HepG2 (cell line): ENCODE data around the gene BMPR2. TPM values are rescaled to one million over a fixed set of nuclear protein-coding genes. Genes with fewer than 3 reads are reported as not detected.

Source experiments
- ATAC-seq: fragments of 200-7000 bp; cut with Tn5 transposase; 3 replicates; pipeline ENCODE4 v1.9.1; 2020; ENCODE audit warnings: mild to moderate bottlenecking, moderate library complexity
- BruUV-seq: library from RNA; stranded (reverse); fragments of 400-500 nt; replicated peaks from 2 replicates; lab custom pipeline; 2021; lab: Mats Ljungman, UMichigan
- CTCF ChIA-PET: fragments of 300-600 bp; formaldehyde crosslinking; extraction: SDS; loops from one replicate; lab custom pipeline; 2021; ENCODE audit warnings: low total read pairs, inconsistent platforms, low intra/inter-chr PET ratio; lab: Yijun Ruan, JAX
- POLR2A ChIA-PET: fragments of 350-600 bp; sonication (Branson Sonifier 250); formaldehyde crosslinking; loops from one replicate; lab custom pipeline; 2020; ENCODE audit warnings: antibody characterized with exemption, inconsistent platforms; lab: Yijun Ruan, JAX
- DNase-seq: peaks from one replicate; pipeline ENCODE4 v3.0.0-alpha.2; 2015; ENCODE audit warnings: low spot score
- FAIRE-seq: peaks from 3 replicates; lab custom pipeline; 2011; peaks lifted over from hg19 to GRCh38; lab: Jason Lieb, UNC
- H2AFZ ChIP-seq: one replicate; pipeline ENCODE4 v1.6.1; 2011; ENCODE audit warnings: low read length, inconsistent platforms
- H3K27ac ChIP-seq: fragments of 300-600 bp; 3 replicates; pipeline ENCODE4 v1.8.0; 2011; ENCODE audit warnings: mixed run types, mild to moderate bottlenecking, mixed read lengths, low read length, inconsistent platforms; ENCODE audit not compliant: insufficient read depth; ENCODE audit errors: extremely low read length
- H3K27me3 ChIP-seq, 2 experiments: fragments of 200-600 bp in 1 of 2; 2 replicates in 1 of 2; 3 replicates in 1 of 2; pipeline versions ENCODE4 v1.6.0 to v1.8.0; 2011; ENCODE audit warnings: low read length in 2 of 2, mild to moderate bottlenecking in 2 of 2, moderate library complexity in 2 of 2, inconsistent platforms in 1 of 2; ENCODE audit not compliant: insufficient read depth in 2 of 2, control insufficient read depth in 1 of 2
- H3K36me3 ChIP-seq, 2 experiments: fragments of 200-600 bp in 1 of 2; replicated peaks in 1 of 2; 2 replicates in 1 of 2; 3 replicates in 1 of 2; pipeline versions ENCODE4 v1.5.1 to v1.8.0; 2011; ENCODE audit warnings: low read length in 2 of 2, inconsistent platforms in 1 of 2; ENCODE audit not compliant: insufficient read depth in 2 of 2, control insufficient read depth in 1 of 2
- H3K4me1 ChIP-seq: 2 replicates; pipeline ENCODE4 v1.5.1; 2012; ENCODE audit warnings: low read length, inconsistent platforms; ENCODE audit not compliant: insufficient read depth
- H3K4me2 ChIP-seq: 2 replicates; pipeline ENCODE4 v1.6.0; 2011; ENCODE audit warnings: low read depth, low read length, inconsistent platforms
- H3K4me3 ChIP-seq, 3 experiments: fragments of 200-600 bp in 1 of 3; sonication (generic), shearing (Covaris generic) in 1 of 3; replicated peaks in 1 of 3; 2 replicates each; pipeline ENCODE4 v1.5.1; 2011 to 2016; ENCODE audit warnings: low read length in 3 of 3, inconsistent platforms in 2 of 3, low read depth in 2 of 3, mild to moderate bottlenecking in 2 of 3, control low read depth in 1 of 3, mixed read lengths in 1 of 3; ENCODE audit not compliant: insufficient read depth in 1 of 3
- H3K79me2 ChIP-seq: one replicate; pipeline ENCODE4 v1.6.1; 2011; ENCODE audit warnings: low read length, inconsistent platforms; ENCODE audit not compliant: insufficient read depth
- H3K9ac ChIP-seq: 2 replicates; pipeline ENCODE4 v1.6.0; 2011; ENCODE audit warnings: mild to moderate bottlenecking, low read depth, low read length, inconsistent platforms; ENCODE audit not compliant: insufficient read depth
- H3K9me3 ChIP-seq: 2 replicates; pipeline ENCODE4 v1.5.1; 2012; ENCODE audit warnings: mild to moderate bottlenecking, low read length
- H4K20me1 ChIP-seq: 2 replicates; pipeline ENCODE4 v1.6.0; 2011; ENCODE audit warnings: inconsistent platforms, mild to moderate bottlenecking, low read length, moderate library complexity; ENCODE audit not compliant: insufficient read depth
- ARID4A ChIP-seq: sonication (generic); formaldehyde crosslinking; IDR thresholded peaks from 2 replicates; pipeline ENCODE4 v1.5.0; 2020; ENCODE audit warnings: mild to moderate bottlenecking, missing genetic modification reagents, borderline replicate concordance
- BATF2 ChIP-seq: sonication (generic); formaldehyde crosslinking; IDR thresholded peaks from 2 replicates; pipeline ENCODE4 v1.8.0; 2022; ENCODE audit warnings: mild to moderate bottlenecking, missing genetic modification reagents, moderate library complexity
- HNF1A ChIP-seq, 2 experiments: sonication (generic) in 1 of 2; formaldehyde crosslinking in 1 of 2; IDR thresholded peaks; 2 replicates each; pipeline versions ENCODE4 v1.4.0 to v1.6.1; 2016 to 2020; ENCODE audit warnings: borderline replicate concordance in 1 of 2, low read depth in 1 of 2, mild to moderate bottlenecking in 1 of 2, missing genetic modification reagents in 1 of 2
- IRF9 ChIP-seq: sonication (generic); formaldehyde crosslinking; IDR thresholded peaks from 2 replicates; pipeline ENCODE4 v1.8.0; 2022; ENCODE audit warnings: missing genetic modification reagents, mild to moderate bottlenecking, borderline replicate concordance
- JUND ChIP-seq: sonication (generic); formaldehyde crosslinking; IDR thresholded peaks from 2 replicates; pipeline ENCODE4 v1.8.0; 2022; ENCODE audit warnings: mild to moderate bottlenecking, missing genetic modification reagents
- KMT2A ChIP-seq: sonication (generic); formaldehyde crosslinking; IDR thresholded peaks from 2 replicates; pipeline ENCODE4 v1.4.0; 2020; ENCODE audit warnings: missing genetic modification reagents
- MLX ChIP-seq: IDR thresholded peaks from 2 replicates; pipeline ENCODE4 v1.6.1; 2016
- THAP7 ChIP-seq: sonication (generic); formaldehyde crosslinking; IDR thresholded peaks from 2 replicates; pipeline ENCODE4 v1.8.1; 2023; ENCODE audit warnings: mild to moderate bottlenecking, missing genetic modification reagents
- ZNF124 ChIP-seq: sonication (generic); formaldehyde crosslinking; IDR thresholded peaks from 2 replicates; pipeline ENCODE4 v1.4.0; 2020; ENCODE audit warnings: missing genetic modification reagents
- ZNF230 ChIP-seq: sonication (generic); formaldehyde crosslinking; IDR thresholded peaks from 2 replicates; pipeline ENCODE4 v1.4.0; 2020; ENCODE audit warnings: mild to moderate bottlenecking, missing genetic modification reagents
- ZNF597 ChIP-seq: sonication (generic); formaldehyde crosslinking; IDR thresholded peaks from 2 replicates; pipeline ENCODE4 v1.5.0; 2020; ENCODE audit warnings: missing genetic modification reagents
- WGBS: methylation state at CpG from one replicate; pipeline ENCODE4 v1.1.6; 2017; ENCODE audit warnings: low lambda C conversion rate; 5-methylcytosine and 5-hydroxymethylcytosine counted together
- in situ Hi-C: cut with HindIII; loops from 2 replicates; pipeline ENCODE4 v1.10.0; 2017; ENCODE audit warnings: low pct_unique_long_range_greater_than_20kb; ENCODE audit not compliant: extremely low pct_ligation_motif_present
- intact Hi-C: fragments of 100-400 bp; cut with micrococcal nuclease; formaldehyde crosslinking; loops from one replicate; pipeline ENCODE4 v1.10.0; 2022; ENCODE audit not compliant: unreplicated experiment
- polyA plus RNA-seq, 8 experiments: library from polyadenylated mRNA; depleted of rRNA in 3 of 8; stranded (reverse) in 7 of 8; unstranded in 1 of 8; fragments of >200 nt; fragmentation: Illumina TruSeq in 4 of 8; extraction: Trizol in 4 of 8; gene quantifications; 2 replicates each; pipeline versions ENCODE4 v1.2.1 to v1.2.3, GENCODE V29; 2011 to 2016; ENCODE audit warnings: low read depth in 4 of 8, missing spikeins in 1 of 8, mixed read lengths in 1 of 8; ENCODE audit not compliant: insufficient read depth in 1 of 8
- total RNA-seq, 5 experiments: library from RNA; depleted of rRNA; stranded (reverse); fragments of >200 nt; fragmentation: Illumina TruSeq; extraction: Trizol; gene quantifications; 2 replicates each; pipeline ENCODE4 v1.2.3, GENCODE V29; 2016; ENCODE audit warnings: low read depth in 1 of 5

The BMPR2 gene
- total and polyA plus RNA-seq, 2 of the 13 experiments (the other 11 are each of a cell fraction or from before 2014, with no cell fraction given): 5.5 to 10.3 TPM

GRCh38 chr2:202460119-202460518 is 84.0 kb downstream of the BMPR2 start:
- no peak overlapping the region for H2AFZ ChIP-seq
- H4K20me1 ChIP-seq: no peaks in the 10 kb centered on the region
- peak; percentile 18 for FAIRE-seq
- no peak for TF ChIP-seq IRF9
- no peak for TF ChIP-seq THAP7 (CRISPR knock-in tag)
- no peak for TF ChIP-seq JUND (CRISPR knock-in tag)
- TF ChIP-seq ZNF230 (CRISPR knock-in tag): no peak
- TF ChIP-seq ARID4A (CRISPR knock-in tag): no peak
- TF ChIP-seq BATF2 (CRISPR knock-in tag): no peak
- TF ChIP-seq HNF1A (IDR thresholded peaks at IDR 0.05; ENCODE audit: low read depth): no peak
- TF ChIP-seq HNF1A (CRISPR knock-in tag; IDR thresholded peaks at IDR 0.05; ENCODE audit: borderline replicate concordance): no peak
- TF ChIP-seq ZNF124 (CRISPR knock-in tag): no peak
- TF ChIP-seq ZNF597 (CRISPR knock-in tag): no peak
- TF ChIP-seq KMT2A (CRISPR knock-in tag): no peak
- no peak for TF ChIP-seq MLX (CRISPR knock-in tag)
- TF ChIP-seq, all 625 proteins: peak for 0
- H3K4me1 ChIP-seq: no peaks in the 10 kb centered on the region
- DNase-seq (no peak), ATAC-seq (no peak)
- 0 out of 5 replicates have a peak, but pooled peaks cover 0 to 3% of the 10 kb centered on the region in 2 experiments for H3K36me3 ChIP-seq
- in situ Hi-C loops: no loop called here
- POLR2A ChIA-PET: no interaction called here
- no peak overlapping the region for H3K9ac ChIP-seq
- 93% methylated on average over 2 of the region's 2 CpGs for WGBS
- H3K27me3 ChIP-seq: no peaks in the 10 kb centered on the region
- CTCF ChIA-PET: no interaction called here
- H3K4me3 ChIP-seq: no peak overlapping the region
- H3K9me3 ChIP-seq: no peaks in the 10 kb centered on the region
- BruUV-seq: no TSS peak
- H3K79me2 ChIP-seq: no peaks in the 10 kb centered on the region
- no peak overlapping the region for H3K4me2 ChIP-seq
- no peak overlapping the region for H3K27ac ChIP-seq
- intact Hi-C loops: no loop called here
